LNCaP clone FGC (cell line): Measurements from ENCODE around the gene F2.

Experiments used
- DNase-seq: peaks from one replicate; pipeline ENCODE4 v3.0.0-alpha.2; 2011; ENCODE audit warnings: low read depth
- H3K4me3 ChIP-seq: 2 replicates; pipeline ENCODE4 v1.5.1; 2011; ENCODE audit warnings: mild to moderate bottlenecking, low read depth, low read length, control low read depth
- CTCF ChIP-seq: IDR thresholded peaks from 2 replicates; pipeline ENCODE4 v1.5.1; 2012; ENCODE audit warnings: mild to moderate bottlenecking; ENCODE audit not compliant: control insufficient read depth, insufficient read depth; ENCODE audit errors: extremely low read depth

Gene F2

GRCh38 chr11:46743693-46744339 is 24.8 kb downstream of the F2 start:
- TF ChIP-seq CTCF = no peak
- no peak overlapping the region for H3K4me3 ChIP-seq
- DNase-seq = no peak

GRCh38 chr11:46745328-46745727 is 26.3 kb downstream of the F2 start:
- H3K4me3 ChIP-seq = no peak overlapping the region
- DNase-seq = no peak
- no peak for TF ChIP-seq CTCF

- H3K4me3 ChIP-seq = no peak overlapping the region
- no peak for TF ChIP-seq CTCF
- no peak for DNase-seq
These were observed 27.0 kb downstream of the F2 start for GRCh38 chr11:46745995-46746394.

DNA sequence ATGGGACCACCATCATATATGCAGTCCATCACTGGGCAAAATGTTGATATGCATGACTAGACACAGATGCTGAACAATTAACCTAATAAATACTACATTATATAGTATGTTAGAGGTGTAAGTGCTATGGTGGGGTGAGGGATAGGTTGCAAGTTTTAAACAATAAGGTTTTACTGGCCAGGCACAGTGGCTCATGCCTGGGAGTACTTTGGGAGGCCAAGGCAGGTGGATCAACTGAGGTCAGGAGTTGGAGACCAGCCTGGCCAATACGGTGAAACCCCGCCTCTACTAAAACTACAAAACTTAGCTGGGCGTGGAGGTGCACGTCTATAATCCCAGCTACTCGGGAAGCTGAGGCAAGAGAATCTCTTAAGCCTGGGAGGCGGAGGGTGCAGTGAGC is 28.1 kb downstream of the F2 start:
- DNase-seq = no peak
- H3K4me3 ChIP-seq = no peak overlapping the region
- TF ChIP-seq CTCF = no peak

GRCh38 chr11:46755962-46756361 is 36.9 kb downstream of the F2 start:
- no peak overlapping the region for H3K4me3 ChIP-seq
- DNase-seq = no peak
- TF ChIP-seq CTCF = no peak

DNA sequence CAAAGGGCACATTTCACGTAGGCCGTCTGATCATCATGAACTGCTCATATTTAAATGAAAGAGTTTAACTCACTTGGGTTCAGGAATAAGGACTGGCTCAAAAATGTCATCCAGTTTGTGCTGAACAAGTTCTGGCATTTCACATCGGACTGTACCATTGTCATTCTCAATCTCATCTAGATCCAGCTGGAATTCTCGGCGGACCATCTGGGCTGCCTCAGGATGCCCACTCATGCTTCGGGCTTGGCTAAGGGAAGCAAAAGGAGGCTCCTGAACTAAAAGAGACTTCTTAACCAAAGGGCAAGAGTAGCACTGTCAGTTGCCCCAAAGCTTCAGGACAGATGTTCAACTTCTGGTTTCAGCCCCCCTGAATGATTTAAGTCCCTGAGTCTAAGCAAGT is 40.2 kb downstream of the F2 start:
- DNase-seq = no peak
- no peak overlapping the region for H3K4me3 ChIP-seq
- TF ChIP-seq CTCF = no peak

- no peak overlapping the region for H3K4me3 ChIP-seq
- TF ChIP-seq CTCF = no peak
- no peak for DNase-seq
These were observed 41.6 kb downstream of the F2 start for GRCh38 chr11:46760429-46761128.
